ENCODE data around the gene TEX48.

DNA sequence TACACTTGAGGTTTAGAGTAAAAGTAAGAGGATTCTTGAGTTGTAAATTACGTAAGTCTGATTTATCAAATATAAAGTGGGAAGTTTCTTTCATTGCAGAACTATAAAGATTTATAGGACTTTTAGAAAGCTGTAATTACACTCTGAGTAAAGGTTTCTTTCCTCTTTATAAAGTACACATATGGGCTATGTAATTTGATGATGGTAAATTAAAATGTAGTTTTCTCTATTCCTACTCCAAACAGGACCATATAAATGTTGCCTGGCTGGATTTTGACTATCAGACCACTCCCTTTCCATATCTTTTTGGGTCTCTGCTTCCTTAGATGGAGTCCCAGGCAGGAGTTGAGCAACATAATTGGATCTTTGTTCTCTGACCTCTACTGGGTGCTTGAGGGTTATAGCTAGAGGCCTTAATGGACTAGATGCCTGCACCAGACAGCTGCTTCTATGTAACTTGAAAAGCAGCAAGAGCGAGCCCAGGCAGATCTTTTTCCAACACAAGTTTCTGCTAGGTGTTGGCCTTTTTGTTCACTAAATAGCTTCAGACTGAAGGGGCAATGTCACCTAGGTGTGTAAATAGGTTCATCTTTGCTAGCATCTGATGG lies 11.4 kb upstream of the TEX48 start:
- TF ChIP-seq, protein P1, sequence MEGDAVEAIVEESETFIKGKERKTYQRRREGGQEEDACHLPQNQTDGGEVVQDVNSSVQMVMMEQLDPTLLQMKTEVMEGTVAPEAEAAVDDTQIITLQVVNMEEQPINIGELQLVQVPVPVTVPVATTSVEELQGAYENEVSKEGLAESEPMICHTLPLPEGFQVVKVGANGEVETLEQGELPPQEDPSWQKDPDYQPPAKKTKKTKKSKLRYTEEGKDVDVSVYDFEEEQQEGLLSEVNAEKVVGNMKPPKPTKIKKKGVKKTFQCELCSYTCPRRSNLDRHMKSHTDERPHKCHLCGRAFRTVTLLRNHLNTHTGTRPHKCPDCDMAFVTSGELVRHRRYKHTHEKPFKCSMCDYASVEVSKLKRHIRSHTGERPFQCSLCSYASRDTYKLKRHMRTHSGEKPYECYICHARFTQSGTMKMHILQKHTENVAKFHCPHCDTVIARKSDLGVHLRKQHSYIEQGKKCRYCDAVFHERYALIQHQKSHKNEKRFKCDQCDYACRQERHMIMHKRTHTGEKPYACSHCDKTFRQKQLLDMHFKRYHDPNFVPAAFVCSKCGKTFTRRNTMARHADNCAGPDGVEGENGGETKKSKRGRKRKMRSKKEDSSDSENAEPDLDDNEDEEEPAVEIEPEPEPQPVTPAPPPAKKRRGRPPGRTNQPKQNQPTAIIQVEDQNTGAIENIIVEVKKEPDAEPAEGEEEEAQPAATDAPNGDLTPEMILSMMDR (IDR thresholded peaks at IDR 0.05; ENCODE audit: low read depth, low read length) = no peak
- no peak for TF ChIP-seq POLR2A (IDR thresholded peaks at IDR 0.05; ENCODE audit: extremely low read depth, insufficient read length)
- TF ChIP-seq, protein P2, sequence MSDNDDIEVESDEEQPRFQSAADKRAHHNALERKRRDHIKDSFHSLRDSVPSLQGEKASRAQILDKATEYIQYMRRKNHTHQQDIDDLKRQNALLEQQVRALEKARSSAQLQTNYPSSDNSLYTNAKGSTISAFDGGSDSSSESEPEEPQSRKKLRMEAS (IDR thresholded peaks at IDR 0.05; ENCODE audit: low read depth, low read length) = no peak

Measured in NB4 (cell line).